ENCODE results near the gene PARD3.
A peak's percentile ranks its signal among the peaks of the same experiment; 100 is the strongest.

Gene PARD3

GRCh38 chr10:34538281-34538829 lies 276.7 kb downstream of the PARD3 start:
- TF ChIP-seq, protein P1, sequence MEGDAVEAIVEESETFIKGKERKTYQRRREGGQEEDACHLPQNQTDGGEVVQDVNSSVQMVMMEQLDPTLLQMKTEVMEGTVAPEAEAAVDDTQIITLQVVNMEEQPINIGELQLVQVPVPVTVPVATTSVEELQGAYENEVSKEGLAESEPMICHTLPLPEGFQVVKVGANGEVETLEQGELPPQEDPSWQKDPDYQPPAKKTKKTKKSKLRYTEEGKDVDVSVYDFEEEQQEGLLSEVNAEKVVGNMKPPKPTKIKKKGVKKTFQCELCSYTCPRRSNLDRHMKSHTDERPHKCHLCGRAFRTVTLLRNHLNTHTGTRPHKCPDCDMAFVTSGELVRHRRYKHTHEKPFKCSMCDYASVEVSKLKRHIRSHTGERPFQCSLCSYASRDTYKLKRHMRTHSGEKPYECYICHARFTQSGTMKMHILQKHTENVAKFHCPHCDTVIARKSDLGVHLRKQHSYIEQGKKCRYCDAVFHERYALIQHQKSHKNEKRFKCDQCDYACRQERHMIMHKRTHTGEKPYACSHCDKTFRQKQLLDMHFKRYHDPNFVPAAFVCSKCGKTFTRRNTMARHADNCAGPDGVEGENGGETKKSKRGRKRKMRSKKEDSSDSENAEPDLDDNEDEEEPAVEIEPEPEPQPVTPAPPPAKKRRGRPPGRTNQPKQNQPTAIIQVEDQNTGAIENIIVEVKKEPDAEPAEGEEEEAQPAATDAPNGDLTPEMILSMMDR (IDR thresholded peaks at IDR 0.05; ENCODE audit: low read depth, low read length, missing control alignments): no peak
- peak; percentile 30 for DNase-seq (ENCODE audit: low read depth)
- peak overlapping the region; percentile 17; the same call in 1 of the 2 replicates for H3K4me3 ChIP-seq (ENCODE audit: low read depth, low read length)

DNA sequence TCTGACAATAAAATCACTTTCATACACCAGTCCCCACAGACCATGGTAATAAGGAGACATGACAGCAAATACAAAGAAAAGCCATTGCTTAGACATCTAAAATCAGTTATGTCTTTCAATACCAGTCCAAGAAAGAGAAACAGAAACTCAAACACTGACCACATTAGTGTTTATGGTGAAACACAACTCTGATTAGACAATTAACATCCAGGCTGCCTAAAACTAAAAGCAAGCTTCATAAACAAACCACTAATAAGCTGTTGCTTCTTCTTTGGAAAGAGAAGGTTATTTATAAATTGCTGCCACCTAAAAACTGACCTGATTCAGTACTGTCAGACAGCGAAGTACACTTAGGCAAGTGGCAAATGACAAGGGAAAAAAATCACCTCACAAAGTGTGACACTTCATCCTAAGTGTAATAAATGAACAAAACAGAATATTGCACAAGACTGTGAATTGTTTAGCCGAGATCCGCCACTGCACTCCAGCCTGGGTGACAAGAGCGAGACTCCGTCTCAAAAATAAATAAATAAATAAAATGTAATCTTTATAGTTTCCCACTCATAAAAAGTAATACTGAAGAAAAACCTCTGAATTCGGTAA lies 277.4 kb downstream of the PARD3 start:
- TF ChIP-seq, protein P1 (IDR thresholded peaks at IDR 0.05; ENCODE audit: low read depth, low read length, missing control alignments): no peak
- DNase-seq (ENCODE audit: low read depth): peak; percentile 29
- peak overlapping the region; percentile 17; the same call in 1 of the 2 replicates for H3K4me3 ChIP-seq (ENCODE audit: low read depth, low read length)

- TF ChIP-seq, protein P1 (IDR thresholded peaks at IDR 0.05; ENCODE audit: low read depth, low read length, missing control alignments): no peak
- DNase-seq (ENCODE audit: low read depth): no peak
- no peak overlapping the region for H3K4me3 ChIP-seq (ENCODE audit: low read depth, low read length)
Measured at GRCh38 chr10:34535872-34536271, 279.2 kb downstream of the PARD3 start.

DNA sequence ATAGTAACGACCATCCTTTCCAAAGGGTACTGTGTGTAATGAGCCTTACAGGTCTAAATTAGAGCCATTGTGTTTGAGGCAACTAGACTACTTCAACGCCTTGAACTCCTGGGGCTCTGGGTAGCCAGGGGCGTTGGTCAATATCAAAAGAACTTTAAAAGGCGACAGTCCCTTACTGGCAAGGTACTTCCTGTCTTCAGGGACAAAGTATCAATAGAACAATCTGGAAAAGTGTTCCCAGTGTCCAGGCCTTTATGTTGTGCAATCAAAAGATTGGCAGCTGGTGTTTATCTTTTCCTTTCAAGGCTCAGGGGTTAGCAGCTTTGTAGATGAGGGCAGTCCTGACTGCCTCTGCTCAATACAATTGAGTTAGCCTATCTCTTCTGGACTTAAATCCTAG lies 284.3 kb downstream of the PARD3 start:
- TF ChIP-seq, protein P1 (IDR thresholded peaks at IDR 0.05; ENCODE audit: low read depth, low read length, missing control alignments): no peak
- DNase-seq (ENCODE audit: low read depth): no peak
- no peak overlapping the region for H3K4me3 ChIP-seq (ENCODE audit: low read depth, low read length)

DNA sequence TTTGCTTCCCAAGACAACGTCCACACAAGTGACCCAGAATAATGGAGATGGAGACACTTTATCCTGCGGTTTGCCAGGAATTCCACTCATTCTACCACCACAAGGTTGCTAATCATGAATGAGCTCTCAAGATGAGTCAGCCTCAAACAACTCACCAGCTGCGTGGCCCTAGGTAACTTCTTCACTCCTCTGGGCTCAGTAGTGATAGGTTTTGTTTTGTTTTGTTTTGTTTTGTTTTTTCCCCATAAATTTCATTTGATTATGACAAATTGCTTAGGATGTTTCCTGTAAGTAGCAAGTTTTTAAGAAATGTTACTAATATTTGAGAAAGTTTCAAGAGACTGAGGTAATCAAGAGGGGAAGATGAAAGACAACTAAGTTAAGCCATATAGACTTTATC lies 286.8 kb downstream of the PARD3 start:
- TF ChIP-seq, protein P1 (IDR thresholded peaks at IDR 0.05; ENCODE audit: low read depth, low read length, missing control alignments): no peak
- no peak overlapping the region for H3K4me3 ChIP-seq (ENCODE audit: low read depth, low read length)
- DNase-seq (ENCODE audit: low read depth): no peak

GRCh38 chr10:34526758-34527730 lies 288.1 kb downstream of the PARD3 start:
- TF ChIP-seq, protein P1 (IDR thresholded peaks at IDR 0.05; ENCODE audit: low read depth, low read length, missing control alignments): peak; percentile 24
- no peak for DNase-seq (ENCODE audit: low read depth)
- H3K4me3 ChIP-seq (ENCODE audit: low read depth, low read length): no peak overlapping the region

Measured in GM12864 (cell line).